ENCODE results near the gene ARHGAP32. TPM values are rescaled to one million over a fixed set of nuclear protein-coding genes. Genes with fewer than 3 reads are reported as not detected.

ARHGAP32 gene
- total and polyA plus RNA-seq, 11 donors: 2.1 to 9.5 (median 4.8) TPM

- Histone ChIP-seq H3K4me3 (no peak overlapping the region), H3K9me3 (no peaks in the 10 kb centered on the region), H3K27me3 (no peaks in the 10 kb centered on the region), H3K27ac (no peak overlapping the region), H3K36me3 (no peaks in the 10 kb centered on the region), H3K4me1 (peaks cover 0 to 3% (median 0%) of the 10 kb centered on the region in 12 donors)
- DNase-seq (no peak), ATAC-seq (no peak)
- 56 to 63% (median 59%) methylated on average over 2 of the region's 2 CpGs for WGBS, 4 donors
- intact Hi-C loops (cut with DNase I): loop anchor here in 8 of 10 donors (2.0 to 10.0 kb wide), 6 partner anchors 215 to 636 kb away; no protein-coding TSS in a partner anchor
- TF ChIP-seq, protein P1, sequence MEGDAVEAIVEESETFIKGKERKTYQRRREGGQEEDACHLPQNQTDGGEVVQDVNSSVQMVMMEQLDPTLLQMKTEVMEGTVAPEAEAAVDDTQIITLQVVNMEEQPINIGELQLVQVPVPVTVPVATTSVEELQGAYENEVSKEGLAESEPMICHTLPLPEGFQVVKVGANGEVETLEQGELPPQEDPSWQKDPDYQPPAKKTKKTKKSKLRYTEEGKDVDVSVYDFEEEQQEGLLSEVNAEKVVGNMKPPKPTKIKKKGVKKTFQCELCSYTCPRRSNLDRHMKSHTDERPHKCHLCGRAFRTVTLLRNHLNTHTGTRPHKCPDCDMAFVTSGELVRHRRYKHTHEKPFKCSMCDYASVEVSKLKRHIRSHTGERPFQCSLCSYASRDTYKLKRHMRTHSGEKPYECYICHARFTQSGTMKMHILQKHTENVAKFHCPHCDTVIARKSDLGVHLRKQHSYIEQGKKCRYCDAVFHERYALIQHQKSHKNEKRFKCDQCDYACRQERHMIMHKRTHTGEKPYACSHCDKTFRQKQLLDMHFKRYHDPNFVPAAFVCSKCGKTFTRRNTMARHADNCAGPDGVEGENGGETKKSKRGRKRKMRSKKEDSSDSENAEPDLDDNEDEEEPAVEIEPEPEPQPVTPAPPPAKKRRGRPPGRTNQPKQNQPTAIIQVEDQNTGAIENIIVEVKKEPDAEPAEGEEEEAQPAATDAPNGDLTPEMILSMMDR (IDR thresholded peaks at IDR 0.05): no peak
- TF ChIP-seq POLR2A (IDR thresholded peaks at IDR 0.05): no peak
Observed at GRCh38 chr11:129115652-129116586, 76.2 kb downstream of the ARHGAP32 start.

GRCh38 chr11:129109701-129110100 lies 82.4 kb downstream of the ARHGAP32 start:
- intact Hi-C loops (cut with DNase I): loop anchor here in 1 of 10 donors (10.0 kb wide), 1 partner anchor 225 kb away; no protein-coding TSS in a partner anchor
- H3K9me3 ChIP-seq: peaks cover 0 to 30% (median 7%) of the 10 kb centered on the region in 12 donors
- no peak for DNase-seq
- no peaks in the 10 kb centered on the region for H3K27me3 ChIP-seq
- ATAC-seq: no peak
- WGBS, 4 donors: 41 to 61% (median 51%) methylated on average over 1 of the region's 1 CpG
- no peaks in the 10 kb centered on the region for H3K36me3 ChIP-seq
- no peak overlapping the region for H3K27ac ChIP-seq
- no peak overlapping the region for H3K4me3 ChIP-seq
- TF ChIP-seq, protein P1 (IDR thresholded peaks at IDR 0.05): no peak
- TF ChIP-seq POLR2A (IDR thresholded peaks at IDR 0.05): no peak
- H3K4me1 ChIP-seq: no peaks in the 10 kb centered on the region

- Histone ChIP-seq H3K9me3 (peaks cover 0 to 43% (median 12%) of the 10 kb centered on the region in 12 donors), H3K36me3 (no peaks in the 10 kb centered on the region), H3K27me3 (no peaks in the 10 kb centered on the region), H3K4me1 (no peaks in the 10 kb centered on the region), H3K27ac (no peak overlapping the region), H3K4me3 (no peak overlapping the region)
- 91 to 98% (median 98%) methylated on average over 1 of the region's 1 CpG for WGBS, 4 donors
- DNase-seq (no peak), ATAC-seq (no peak)
- TF ChIP-seq POLR2A (IDR thresholded peaks at IDR 0.05): no peak
- intact Hi-C loops (cut with DNase I): no loop called here
Observed at GRCh38 chr11:129106788-129107187, 85.3 kb downstream of the ARHGAP32 start.

DNA sequence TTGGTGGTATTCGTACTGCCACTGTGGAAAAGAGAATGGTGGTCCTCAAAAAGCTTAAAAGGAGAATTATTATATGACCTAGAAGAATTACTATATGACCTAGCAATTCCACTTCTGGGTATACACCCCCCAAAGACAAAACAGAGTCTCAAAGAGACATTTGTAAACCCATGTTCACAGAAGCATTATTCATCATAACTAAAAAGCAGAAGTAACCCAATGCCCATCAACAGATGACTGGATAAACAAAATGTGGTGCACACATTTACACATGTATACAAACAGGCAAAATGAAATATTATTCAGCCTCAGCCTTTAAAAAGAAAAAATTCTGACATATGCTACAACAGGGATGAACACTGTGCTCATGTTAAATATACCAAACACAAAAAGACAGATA lies 89.4 kb downstream of the ARHGAP32 start:
- H3K9me3 ChIP-seq: peaks cover 0 to 59% (median 21%) of the 10 kb centered on the region in 12 donors
- WGBS, 4 donors: 89 to 100% (median 97%) methylated on average over 1 of the region's 1 CpG
- TF ChIP-seq, protein P1 (IDR thresholded peaks at IDR 0.05): no peak
- TF ChIP-seq POLR2A (IDR thresholded peaks at IDR 0.05): no peak
- no peak overlapping the region for H3K27ac ChIP-seq
- no peak for ATAC-seq
- H3K36me3 ChIP-seq: no peaks in the 10 kb centered on the region
- H3K4me1 ChIP-seq: no peaks in the 10 kb centered on the region
- intact Hi-C loops (cut with DNase I): no loop called here
- no peaks in the 10 kb centered on the region for H3K27me3 ChIP-seq
- no peak for DNase-seq
- no peak overlapping the region for H3K4me3 ChIP-seq

All from heart left ventricle (tissue), 16 donors.